PFSK-1 (cell line): ENCODE measurements around the gene ABHD16A.

Experiments used
- FOXP2 ChIP-seq: optimal IDR thresholded peaks from 2 replicates; pipeline ENCODE3; 2011; ENCODE audit warnings: borderline replicate concordance, control low read depth, inconsistent platforms; ENCODE audit not compliant: insufficient read depth; ENCODE audit errors: extremely low read length, extremely low read depth
- POLR2AphosphoS5 ChIP-seq: IDR thresholded peaks from 2 replicates; pipeline ENCODE4 v1.6.1; 2012; ENCODE audit warnings: low read depth, mild to moderate bottlenecking, control low read depth, low read length, moderate library complexity
- SIN3A ChIP-seq: IDR thresholded peaks from 2 replicates; pipeline ENCODE4 v1.6.1; 2012; ENCODE audit warnings: mild to moderate bottlenecking, low read length, moderate library complexity, borderline replicate concordance; ENCODE audit not compliant: insufficient read depth
- TAF1 ChIP-seq: IDR thresholded peaks from 2 replicates; pipeline ENCODE4 v1.6.1; 2012; ENCODE audit warnings: low read length, control low read depth, borderline replicate concordance; ENCODE audit not compliant: insufficient read depth
- TF ChIP-seq, protein P1 (sequence below), 2 experiments: IDR thresholded peaks; 2 replicates each; pipeline versions ENCODE4 v1.6.1 to v1.8.0; 2011 to 2012; ENCODE audit warnings: low read depth in 2 of 2, low read length in 2 of 2, control low read depth in 1 of 2, inconsistent platforms in 1 of 2, mild to moderate bottlenecking in 1 of 2, moderate library complexity in 1 of 2; ENCODE audit not compliant: insufficient read depth in 1 of 2

Gene ABHD16A

GRCh38 chr6:31707701-31708100 lies 4.6 kb upstream of the ABHD16A start:
- TF ChIP-seq TAF1: no peak
- TF ChIP-seq, protein P1, sequence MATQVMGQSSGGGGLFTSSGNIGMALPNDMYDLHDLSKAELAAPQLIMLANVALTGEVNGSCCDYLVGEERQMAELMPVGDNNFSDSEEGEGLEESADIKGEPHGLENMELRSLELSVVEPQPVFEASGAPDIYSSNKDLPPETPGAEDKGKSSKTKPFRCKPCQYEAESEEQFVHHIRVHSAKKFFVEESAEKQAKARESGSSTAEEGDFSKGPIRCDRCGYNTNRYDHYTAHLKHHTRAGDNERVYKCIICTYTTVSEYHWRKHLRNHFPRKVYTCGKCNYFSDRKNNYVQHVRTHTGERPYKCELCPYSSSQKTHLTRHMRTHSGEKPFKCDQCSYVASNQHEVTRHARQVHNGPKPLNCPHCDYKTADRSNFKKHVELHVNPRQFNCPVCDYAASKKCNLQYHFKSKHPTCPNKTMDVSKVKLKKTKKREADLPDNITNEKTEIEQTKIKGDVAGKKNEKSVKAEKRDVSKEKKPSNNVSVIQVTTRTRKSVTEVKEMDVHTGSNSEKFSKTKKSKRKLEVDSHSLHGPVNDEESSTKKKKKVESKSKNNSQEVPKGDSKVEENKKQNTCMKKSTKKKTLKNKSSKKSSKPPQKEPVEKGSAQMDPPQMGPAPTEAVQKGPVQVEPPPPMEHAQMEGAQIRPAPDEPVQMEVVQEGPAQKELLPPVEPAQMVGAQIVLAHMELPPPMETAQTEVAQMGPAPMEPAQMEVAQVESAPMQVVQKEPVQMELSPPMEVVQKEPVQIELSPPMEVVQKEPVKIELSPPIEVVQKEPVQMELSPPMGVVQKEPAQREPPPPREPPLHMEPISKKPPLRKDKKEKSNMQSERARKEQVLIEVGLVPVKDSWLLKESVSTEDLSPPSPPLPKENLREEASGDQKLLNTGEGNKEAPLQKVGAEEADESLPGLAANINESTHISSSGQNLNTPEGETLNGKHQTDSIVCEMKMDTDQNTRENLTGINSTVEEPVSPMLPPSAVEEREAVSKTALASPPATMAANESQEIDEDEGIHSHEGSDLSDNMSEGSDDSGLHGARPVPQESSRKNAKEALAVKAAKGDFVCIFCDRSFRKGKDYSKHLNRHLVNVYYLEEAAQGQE (IDR thresholded peaks at IDR 0.05; ENCODE audit: insufficient read depth in 1 of 2, low read depth in 2 of 2, low read length in 2 of 2): no peak
- no peak for TF ChIP-seq FOXP2
- TF ChIP-seq POLR2AphosphoS5: no peak
- no peak for TF ChIP-seq SIN3A

DNA sequence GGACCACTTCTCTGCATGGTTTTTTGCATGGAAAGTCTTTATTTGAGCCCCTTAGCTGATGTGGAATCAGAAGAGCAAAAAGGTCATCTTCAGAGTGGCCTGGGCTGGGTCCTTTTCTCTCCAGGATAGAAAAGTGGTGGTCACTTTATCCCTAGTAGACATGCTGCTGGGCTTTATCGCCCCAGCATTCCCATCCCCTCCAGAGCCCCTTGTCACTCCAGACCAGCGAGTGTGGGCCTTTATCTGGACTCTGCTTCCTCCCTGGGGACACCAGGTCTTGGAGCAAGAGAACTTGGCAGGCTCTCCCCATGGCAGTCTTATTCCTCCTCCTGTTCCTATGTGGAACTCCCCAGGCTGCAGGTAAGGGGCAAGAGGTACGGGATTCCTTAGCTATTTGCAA lies 3.5 kb upstream of the ABHD16A start, which contains the start of gene LY6G6F:
Gene LY6G6F (plus strand): TSS at position 268 of the 400 bp plus-strand sequence. CDS start 41 bp downstream, at position 309.
- no peak for TF ChIP-seq SIN3A
- TF ChIP-seq, protein P1 (IDR thresholded peaks at IDR 0.05; ENCODE audit: insufficient read depth in 1 of 2, low read depth in 2 of 2, low read length in 2 of 2): no peak
- TF ChIP-seq FOXP2: no peak
- TF ChIP-seq TAF1: no peak
- TF ChIP-seq POLR2AphosphoS5: no peak

DNA sequence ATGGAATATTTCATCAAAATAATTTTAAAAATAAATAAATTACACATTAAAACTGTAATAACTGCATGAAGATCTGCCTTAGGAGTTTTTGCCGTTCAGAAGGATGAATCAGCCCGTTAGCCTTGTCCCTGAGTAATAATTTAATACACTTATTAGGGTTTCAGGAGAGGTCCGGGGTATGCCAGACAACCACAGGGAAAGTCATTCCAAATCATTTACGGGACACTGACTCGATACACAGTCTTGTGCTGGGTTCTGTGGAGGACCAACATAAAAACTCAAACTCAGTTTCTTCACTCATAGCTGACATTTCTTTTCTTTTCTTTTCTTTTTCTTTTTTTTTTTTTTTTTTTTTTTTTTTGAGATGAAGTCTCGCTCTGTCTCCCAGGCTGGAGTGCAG lies 2.8 kb upstream of the ABHD16A start:
- no peak for TF ChIP-seq TAF1
- no peak for TF ChIP-seq POLR2AphosphoS5
- TF ChIP-seq, protein P1 (IDR thresholded peaks at IDR 0.05; ENCODE audit: insufficient read depth in 1 of 2, low read depth in 2 of 2, low read length in 2 of 2): no peak

DNA sequence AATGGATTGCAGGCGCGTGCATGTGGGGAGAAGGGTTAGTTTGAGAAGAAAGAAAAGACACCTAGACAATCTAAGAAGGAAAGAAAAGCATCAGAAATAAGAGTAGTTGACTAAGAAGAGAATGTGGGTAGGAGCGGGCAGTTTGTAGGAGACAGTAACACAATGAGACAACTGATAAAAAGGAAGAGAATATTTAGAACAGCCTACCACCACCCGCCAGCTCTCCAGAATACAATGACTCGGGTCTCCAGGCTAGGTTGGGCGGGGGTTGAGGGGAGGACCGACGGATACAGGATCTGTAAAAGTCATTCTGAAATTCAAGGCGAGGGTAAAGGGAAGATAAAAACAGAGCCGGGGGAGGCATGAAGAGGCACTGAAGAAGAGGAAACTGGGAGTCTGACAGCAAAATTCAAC lies 712 bp downstream of the ABHD16A start:
- TF ChIP-seq TAF1 (no peak), FOXP2 (no peak), POLR2AphosphoS5 (no peak), SIN3A (no peak)
- TF ChIP-seq, protein P1 (IDR thresholded peaks at IDR 0.05; ENCODE audit: insufficient read depth in 1 of 2, low read depth in 2 of 2, low read length in 2 of 2): no peak
